ENCODE measurements around the gene PEX19.

Gene PEX19

GRCh38 chr1:160260406-160261382 is 24.2 kb downstream of the PEX19 start:
- Histone ChIP-seq H2AFZ (ENCODE audit: low read depth, low read length) (no peak overlapping the region), H3K27me3 (ENCODE audit: low read depth, low read length) (no peaks in the 10 kb centered on the region), H3K36me3 (replicated peaks; ENCODE audit: low read depth, low read length) (peaks cover 21% of the 10 kb centered on the region), H3K4me2 (ENCODE audit: low read length) (peak overlapping the region; percentile 89), H3K79me2 (ENCODE audit: low read length) (peaks cover 65% of the 10 kb centered on the region), H3K27ac (ENCODE audit: low read length) (peak overlapping the region; percentile 94), H3K9ac (ENCODE audit: low read length) (peak overlapping the region; percentile 94), H4K20me1 (ENCODE audit: insufficient read depth, low read length) (peaks cover 26% of the 10 kb centered on the region; the same call in 1 of the 2 replicates), H3K4me3 (ENCODE audit: low read length) (peak overlapping the region; percentile 91), H3K4me1 (ENCODE audit: low read length) (peaks cover 31% of the 10 kb centered on the region), H3K9me3 (ENCODE audit: insufficient read depth, low read length) (no peaks in the 10 kb centered on the region)
- no peak for TF ChIP-seq CTCF (IDR thresholded peaks at IDR 0.05; ENCODE audit: low read depth, low read length)
- no peak for TF ChIP-seq EZH2phosphoT487 (IDR thresholded peaks at IDR 0.05; ENCODE audit: low read depth)

- no peak overlapping the region for H3K9ac ChIP-seq (ENCODE audit: low read length)
- H3K36me3 ChIP-seq (replicated peaks; ENCODE audit: low read depth, low read length): peaks cover 27% of the 10 kb centered on the region
- H3K27me3 ChIP-seq (ENCODE audit: low read depth, low read length): no peaks in the 10 kb centered on the region
- H3K4me3 ChIP-seq (ENCODE audit: low read length): no peak overlapping the region
- H3K27ac ChIP-seq (ENCODE audit: low read length): no peak overlapping the region
- H3K4me2 ChIP-seq (ENCODE audit: low read length): no peak overlapping the region
- peaks cover 22% of the 10 kb centered on the region for H3K4me1 ChIP-seq (ENCODE audit: low read length)
- H4K20me1 ChIP-seq (ENCODE audit: insufficient read depth, low read length): peaks cover 26% of the 10 kb centered on the region; the same call in 1 of the 2 replicates
- H3K9me3 ChIP-seq (ENCODE audit: insufficient read depth, low read length): no peaks in the 10 kb centered on the region
- H3K79me2 ChIP-seq (ENCODE audit: low read length): peaks cover 76% of the 10 kb centered on the region
- H2AFZ ChIP-seq (ENCODE audit: low read depth, low read length): no peak overlapping the region
- no peak for TF ChIP-seq CTCF (IDR thresholded peaks at IDR 0.05; ENCODE audit: low read depth, low read length)
- TF ChIP-seq EZH2phosphoT487 (IDR thresholded peaks at IDR 0.05; ENCODE audit: low read depth): no peak
Observed at GRCh38 chr1:160258177-160258798, 26.6 kb downstream of the PEX19 start.

GRCh38 chr1:160257411-160258015 is 27.4 kb downstream of the PEX19 start:
- no peak overlapping the region for H3K4me3 ChIP-seq (ENCODE audit: low read length)
- peaks cover 19% of the 10 kb centered on the region for H3K4me1 ChIP-seq (ENCODE audit: low read length)
- no peak overlapping the region for H3K9ac ChIP-seq (ENCODE audit: low read length)
- peaks cover 83% of the 10 kb centered on the region for H3K79me2 ChIP-seq (ENCODE audit: low read length)
- no peak overlapping the region for H2AFZ ChIP-seq (ENCODE audit: low read depth, low read length)
- TF ChIP-seq EZH2phosphoT487 (IDR thresholded peaks at IDR 0.05; ENCODE audit: low read depth): no peak
- no peak for TF ChIP-seq CTCF (IDR thresholded peaks at IDR 0.05; ENCODE audit: low read depth, low read length)
- H3K4me2 ChIP-seq (ENCODE audit: low read length): no peak overlapping the region
- no peaks in the 10 kb centered on the region for H3K27me3 ChIP-seq (ENCODE audit: low read depth, low read length)
- no peaks in the 10 kb centered on the region for H3K9me3 ChIP-seq (ENCODE audit: insufficient read depth, low read length)
- H4K20me1 ChIP-seq (ENCODE audit: insufficient read depth, low read length): peaks cover 30% of the 10 kb centered on the region; the same call in 1 of the 2 replicates
- H3K36me3 ChIP-seq (replicated peaks; ENCODE audit: low read depth, low read length): peaks cover 27% of the 10 kb centered on the region
- no peak overlapping the region for H3K27ac ChIP-seq (ENCODE audit: low read length)

All from OCI-LY3 (cell line).